ENCODE measurements around the gene EPB41L1. TPM values are rescaled to one million over a fixed set of nuclear protein-coding genes. Genes with fewer than 3 reads are reported as not detected.

EPB41L1 gene
- total and polyA plus RNA-seq, 5 donors from 2014 or later: 0.54 TPM; not detected in 4

- H3K9me3 Mint-ChIP-seq: no peaks in the 10 kb centered on the region
- H3K27me3 ChIP-seq (ENCODE audit: control insufficient read depth, insufficient read depth, low read length): peaks cover 4% of the 10 kb centered on the region
- no peak for ATAC-seq (ENCODE audit: low read depth in 2 of 2)
Observed at GRCh38 chr20:36184816-36185776, 30.6 kb downstream of the EPB41L1 start.

DNA sequence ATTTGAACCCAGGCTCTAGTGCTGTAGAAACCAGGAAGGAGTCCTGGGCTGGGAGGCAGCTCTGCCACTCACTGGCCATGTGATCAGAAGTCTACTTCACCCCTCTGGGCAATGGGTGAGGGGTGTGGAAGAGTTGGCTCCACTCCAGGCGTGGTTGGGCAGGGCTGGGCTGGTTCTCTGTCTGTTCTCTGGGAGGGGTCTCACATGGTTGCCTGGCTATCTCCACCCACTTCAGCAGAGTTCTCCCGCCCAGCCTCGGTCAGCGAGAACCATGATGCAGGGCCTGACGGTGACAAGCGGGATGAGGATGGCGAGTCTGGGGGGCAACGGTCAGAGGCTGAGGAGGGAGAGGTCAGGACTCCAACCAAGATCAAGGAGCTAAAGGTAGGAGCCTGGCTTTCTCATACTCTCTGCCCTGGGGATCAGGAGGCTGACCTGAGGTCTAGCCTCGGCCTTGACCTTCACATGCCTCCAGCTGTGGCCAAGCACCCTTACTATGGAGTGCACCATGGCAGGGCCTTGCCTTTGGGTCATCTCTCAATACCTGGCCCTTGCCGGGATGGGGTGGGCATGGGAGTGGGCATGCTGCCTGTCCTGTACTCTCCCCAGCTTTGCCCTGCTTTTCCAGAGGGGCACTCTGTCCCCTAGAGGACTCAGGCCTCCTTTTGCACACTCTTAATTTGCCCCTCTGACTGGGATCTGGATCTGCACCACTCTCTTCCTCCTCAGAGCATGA, 39.6 kb downstream of the EPB41L1 start:
- H3K4me1 ChIP-seq (ENCODE audit: control insufficient read depth, insufficient read depth, low read length, poor library complexity, severe bottlenecking): no peaks in the 10 kb centered on the region
- ATAC-seq (ENCODE audit: low read depth in 2 of 2) (no peak), DNase-seq (no peak)
- Mint-ChIP-seq H3K4me1 (no peaks in the 10 kb centered on the region), H3K4me3 (no peak overlapping the region), H3K27ac (no peak overlapping the region), H3K9me3 (no peaks in the 10 kb centered on the region), H3K36me3 (no peaks in the 10 kb centered on the region), H3K27me3 (peaks cover 22% of the 10 kb centered on the region)
- H3K4me3 ChIP-seq (ENCODE audit: low read depth, low read length): no peak overlapping the region
- H3K9me3 ChIP-seq (ENCODE audit: control insufficient read depth in 2 of 2, low read length in 2 of 2): no peaks in the 10 kb centered on the region
- H3K27me3 ChIP-seq (ENCODE audit: control insufficient read depth, insufficient read depth, low read length): peaks cover 2% of the 10 kb centered on the region
- H3K36me3 ChIP-seq (ENCODE audit: control insufficient read depth, insufficient read depth, low read length): no peaks in the 10 kb centered on the region
- H3K27ac ChIP-seq (ENCODE audit: insufficient read depth, low read length, poor library complexity, severe bottlenecking): no peak overlapping the region

More at GRCh38 chr20:36184816-36185776, 30.6 kb downstream of the EPB41L1 start:
- DNase-seq: no peak
- Histone ChIP-seq H3K4me3 (ENCODE audit: low read depth, low read length) (no peak overlapping the region), H3K9me3 (ENCODE audit: control insufficient read depth in 2 of 2, low read length in 2 of 2) (no peaks in the 10 kb centered on the region), H3K36me3 (ENCODE audit: control insufficient read depth, insufficient read depth, low read length) (no peaks in the 10 kb centered on the region), H3K27ac (ENCODE audit: insufficient read depth, low read length, poor library complexity, severe bottlenecking) (no peak overlapping the region), H3K4me1 (ENCODE audit: control insufficient read depth, insufficient read depth, low read length, poor library complexity, severe bottlenecking) (no peaks in the 10 kb centered on the region)
- H3K27ac Mint-ChIP-seq: no peak overlapping the region
- H3K4me1 Mint-ChIP-seq: no peaks in the 10 kb centered on the region
- H3K27me3 Mint-ChIP-seq: peaks cover 18% of the 10 kb centered on the region
- no peak overlapping the region for H3K4me3 Mint-ChIP-seq
- no peaks in the 10 kb centered on the region for H3K36me3 Mint-ChIP-seq

- no peak for DNase-seq
- no peaks in the 10 kb centered on the region for H3K4me1 ChIP-seq (ENCODE audit: control insufficient read depth, insufficient read depth, low read length, poor library complexity, severe bottlenecking)
- H3K36me3 ChIP-seq (ENCODE audit: control insufficient read depth, insufficient read depth, low read length): no peaks in the 10 kb centered on the region
- H3K9me3 ChIP-seq (ENCODE audit: control insufficient read depth in 2 of 2, low read length in 2 of 2): no peaks in the 10 kb centered on the region
- no peak overlapping the region for H3K4me3 ChIP-seq (ENCODE audit: low read depth, low read length)
- no peaks in the 10 kb centered on the region for H3K9me3 Mint-ChIP-seq
- no peak overlapping the region for H3K4me3 Mint-ChIP-seq
- no peak for ATAC-seq (ENCODE audit: low read depth in 2 of 2)
- no peak overlapping the region for H3K27ac Mint-ChIP-seq
- peaks cover 22% of the 10 kb centered on the region for H3K27me3 Mint-ChIP-seq
- H3K4me1 Mint-ChIP-seq: peaks cover 0 to 2% (median 0%) of the 10 kb centered on the region in 4 donors
- peaks cover 2% of the 10 kb centered on the region for H3K27me3 ChIP-seq (ENCODE audit: control insufficient read depth, insufficient read depth, low read length)
- no peak overlapping the region for H3K27ac ChIP-seq (ENCODE audit: insufficient read depth, low read length, poor library complexity, severe bottlenecking)
- H3K36me3 Mint-ChIP-seq: no peaks in the 10 kb centered on the region
Observed at GRCh38 chr20:36196676-36197075, 42.1 kb downstream of the EPB41L1 start.

DNA sequence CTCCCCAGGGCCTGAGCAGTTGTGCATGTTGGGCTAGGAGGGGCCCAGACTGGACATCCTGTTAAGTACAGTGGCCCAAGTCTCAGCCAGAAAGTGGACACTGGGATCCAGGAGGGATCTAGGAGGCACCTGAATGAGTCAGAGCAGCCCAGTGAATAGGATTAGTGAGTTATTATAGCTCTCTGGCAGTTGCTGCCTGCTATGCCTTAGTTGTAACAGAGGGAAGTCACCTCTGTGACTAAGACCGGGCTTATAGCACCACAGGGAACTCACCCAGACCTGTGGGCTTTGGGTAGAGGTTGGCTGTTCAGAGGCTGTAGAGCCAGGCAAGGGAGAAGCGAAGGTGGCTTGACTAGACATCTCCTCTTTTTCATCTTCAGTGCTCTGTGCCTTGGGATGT, 42.7 kb downstream of the EPB41L1 start:
- Histone ChIP-seq H3K9me3 (ENCODE audit: control insufficient read depth in 2 of 2, low read length in 2 of 2) (no peaks in the 10 kb centered on the region), H3K27me3 (ENCODE audit: control insufficient read depth, insufficient read depth, low read length) (peaks cover 2% of the 10 kb centered on the region), H3K27ac (ENCODE audit: insufficient read depth, low read length, poor library complexity, severe bottlenecking) (no peak overlapping the region), H3K4me3 (ENCODE audit: low read depth, low read length) (no peak overlapping the region), H3K36me3 (ENCODE audit: control insufficient read depth, insufficient read depth, low read length) (no peaks in the 10 kb centered on the region), H3K4me1 (ENCODE audit: control insufficient read depth, insufficient read depth, low read length, poor library complexity, severe bottlenecking) (no peaks in the 10 kb centered on the region)
- Mint-ChIP-seq H3K36me3 (no peaks in the 10 kb centered on the region), H3K4me1 (peaks cover 0 to 2% (median 0%) of the 10 kb centered on the region in 4 donors), H3K4me3 (no peak overlapping the region), H3K27ac (no peak overlapping the region), H3K27me3 (peaks cover 28% of the 10 kb centered on the region), H3K9me3 (no peaks in the 10 kb centered on the region)
- DNase-seq (no peak), ATAC-seq (ENCODE audit: low read depth in 2 of 2) (no peak)

- Histone ChIP-seq H3K27me3 (ENCODE audit: control insufficient read depth, insufficient read depth, low read length) (no peaks in the 10 kb centered on the region), H3K36me3 (ENCODE audit: control insufficient read depth, insufficient read depth, low read length) (no peaks in the 10 kb centered on the region), H3K4me3 (ENCODE audit: low read depth, low read length) (no peak overlapping the region), H3K4me1 (ENCODE audit: control insufficient read depth, insufficient read depth, low read length, poor library complexity, severe bottlenecking) (no peaks in the 10 kb centered on the region), H3K27ac (ENCODE audit: insufficient read depth, low read length, poor library complexity, severe bottlenecking) (no peak overlapping the region), H3K9me3 (ENCODE audit: control insufficient read depth in 2 of 2, low read length in 2 of 2) (no peaks in the 10 kb centered on the region)
- H3K9me3 Mint-ChIP-seq: no peaks in the 10 kb centered on the region
- ATAC-seq (ENCODE audit: low read depth in 2 of 2) (peak in 1 of 2 donors; percentile 62), DNase-seq (peak; percentile 49 to 75 (median 57))
- no peaks in the 10 kb centered on the region for H3K36me3 Mint-ChIP-seq
- peaks cover 0 to 8% (median 5%) of the 10 kb centered on the region in 4 donors for H3K4me1 Mint-ChIP-seq
- H3K27me3 Mint-ChIP-seq: peaks cover 25% of the 10 kb centered on the region
- no peak overlapping the region for H3K4me3 Mint-ChIP-seq
- H3K27ac Mint-ChIP-seq: no peak overlapping the region
Observed at GRCh38 chr20:36199345-36200257, 45.1 kb downstream of the EPB41L1 start.

DNA sequence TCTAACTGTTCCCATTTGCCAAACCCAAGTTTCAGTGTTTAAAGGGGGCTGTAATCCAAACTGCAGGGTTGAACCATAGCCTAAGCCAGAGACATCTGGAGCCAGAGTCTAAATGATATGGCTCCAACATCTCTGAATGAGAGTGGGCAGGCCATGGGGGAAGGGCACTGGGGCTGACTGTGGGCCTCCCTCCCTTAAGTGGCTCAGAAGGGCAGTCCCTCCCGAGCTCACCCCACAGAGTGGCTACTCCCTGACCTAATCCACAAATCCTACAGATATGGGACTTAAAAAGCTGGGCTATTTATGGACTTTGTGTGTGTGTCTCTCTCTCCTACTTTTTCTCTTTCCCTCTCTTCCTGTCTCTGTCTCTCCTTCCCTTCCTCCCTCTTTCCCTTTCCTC, 45.9 kb downstream of the EPB41L1 start:
- H3K36me3 Mint-ChIP-seq: no peaks in the 10 kb centered on the region
- no peak for DNase-seq
- no peak overlapping the region for H3K27ac Mint-ChIP-seq
- H3K4me1 Mint-ChIP-seq: peaks cover 0 to 8% (median 5%) of the 10 kb centered on the region in 4 donors
- H3K4me3 ChIP-seq (ENCODE audit: low read depth, low read length): no peak overlapping the region
- H3K9me3 Mint-ChIP-seq: no peaks in the 10 kb centered on the region
- no peaks in the 10 kb centered on the region for H3K36me3 ChIP-seq (ENCODE audit: control insufficient read depth, insufficient read depth, low read length)
- peaks cover 21% of the 10 kb centered on the region for H3K27me3 Mint-ChIP-seq
- no peaks in the 10 kb centered on the region for H3K27me3 ChIP-seq (ENCODE audit: control insufficient read depth, insufficient read depth, low read length)
- no peak overlapping the region for H3K27ac ChIP-seq (ENCODE audit: insufficient read depth, low read length, poor library complexity, severe bottlenecking)
- no peak for ATAC-seq (ENCODE audit: low read depth in 2 of 2)
- no peaks in the 10 kb centered on the region for H3K4me1 ChIP-seq (ENCODE audit: control insufficient read depth, insufficient read depth, low read length, poor library complexity, severe bottlenecking)
- no peak overlapping the region for H3K4me3 Mint-ChIP-seq
- H3K9me3 ChIP-seq (ENCODE audit: control insufficient read depth in 2 of 2, low read length in 2 of 2): no peaks in the 10 kb centered on the region

DNA sequence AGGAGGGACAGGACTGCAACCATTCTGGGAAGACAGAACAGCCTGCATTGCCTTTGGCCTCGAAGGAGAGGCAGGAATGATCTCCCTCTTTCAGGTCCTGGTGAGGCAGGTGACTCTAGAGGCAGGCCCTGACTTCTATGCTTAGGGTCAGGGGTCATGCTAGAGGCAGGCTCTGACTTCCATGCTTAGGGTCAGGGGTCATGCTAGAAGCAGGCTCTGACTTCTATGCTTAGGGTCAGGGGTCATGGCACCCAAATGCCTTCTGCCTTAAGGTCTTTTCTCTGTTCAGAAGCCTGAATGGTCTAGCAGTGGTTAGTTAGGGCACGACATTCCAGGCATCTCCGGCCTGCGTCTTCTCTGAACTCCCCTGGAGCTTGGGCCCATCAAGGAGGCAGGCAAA, 46.7 kb downstream of the EPB41L1 start:
- Histone ChIP-seq H3K27me3 (ENCODE audit: control insufficient read depth, insufficient read depth, low read length) (no peaks in the 10 kb centered on the region), H3K4me1 (ENCODE audit: control insufficient read depth, insufficient read depth, low read length, poor library complexity, severe bottlenecking) (no peaks in the 10 kb centered on the region), H3K36me3 (ENCODE audit: control insufficient read depth, insufficient read depth, low read length) (no peaks in the 10 kb centered on the region), H3K4me3 (ENCODE audit: low read depth, low read length) (no peak overlapping the region), H3K9me3 (ENCODE audit: control insufficient read depth in 2 of 2, low read length in 2 of 2) (no peaks in the 10 kb centered on the region), H3K27ac (ENCODE audit: insufficient read depth, low read length, poor library complexity, severe bottlenecking) (no peak overlapping the region)
- H3K27ac Mint-ChIP-seq: no peak overlapping the region
- H3K4me3 Mint-ChIP-seq: no peak overlapping the region
- peaks cover 23% of the 10 kb centered on the region for H3K27me3 Mint-ChIP-seq
- no peaks in the 10 kb centered on the region for H3K9me3 Mint-ChIP-seq
- no peak for ATAC-seq (ENCODE audit: low read depth in 2 of 2)
- H3K4me1 Mint-ChIP-seq: peaks cover 0 to 8% (median 5%) of the 10 kb centered on the region in 4 donors
- DNase-seq: no peak
- H3K36me3 Mint-ChIP-seq: no peaks in the 10 kb centered on the region

All from CD4-positive, CD25-positive, alpha-beta regulatory T cell (primary cell).